ENCODE data around the gene CYP39A1.

GRCh38 chr6:46581459-46582177 is 71.0 kb downstream of the CYP39A1 start:
- TF ChIP-seq CTCF (IDR thresholded peaks at IDR 0.05): no peak
- no peak for TF ChIP-seq POLR2A (IDR thresholded peaks at IDR 0.05)
